ENCODE results near the gene STON1. TPM values are rescaled to one million over a fixed set of nuclear protein-coding genes. Genes with fewer than 3 reads are reported as not detected.
"Not testable (repeated sequence)": the region's sequence is repeated elsewhere in the genome, so short reads cannot be mapped to it uniquely, and the experiment has no call there.

The STON1 gene
- total RNA-seq, 1 donor from 2014 or later, result 15.7 TPM

GRCh38 chr2:48592067-48592466 lies 62.1 kb downstream of the STON1 start:
- Mint-ChIP-seq H3K27me3 (peaks cover 11% of the 10 kb centered on the region), H3K27ac (no peak overlapping the region), H3K36me3 (peaks cover 4% of the 10 kb centered on the region), H3K9me3 (no peaks in the 10 kb centered on the region), H3K4me3 (no peak overlapping the region), H3K4me1 (ENCODE audit: unreplicated experiment) (peaks cover 14% of the 10 kb centered on the region)
- no peak for DNase-seq (ENCODE audit: extremely low spot score, unreplicated experiment)
- TF ChIP-seq, protein P1, sequence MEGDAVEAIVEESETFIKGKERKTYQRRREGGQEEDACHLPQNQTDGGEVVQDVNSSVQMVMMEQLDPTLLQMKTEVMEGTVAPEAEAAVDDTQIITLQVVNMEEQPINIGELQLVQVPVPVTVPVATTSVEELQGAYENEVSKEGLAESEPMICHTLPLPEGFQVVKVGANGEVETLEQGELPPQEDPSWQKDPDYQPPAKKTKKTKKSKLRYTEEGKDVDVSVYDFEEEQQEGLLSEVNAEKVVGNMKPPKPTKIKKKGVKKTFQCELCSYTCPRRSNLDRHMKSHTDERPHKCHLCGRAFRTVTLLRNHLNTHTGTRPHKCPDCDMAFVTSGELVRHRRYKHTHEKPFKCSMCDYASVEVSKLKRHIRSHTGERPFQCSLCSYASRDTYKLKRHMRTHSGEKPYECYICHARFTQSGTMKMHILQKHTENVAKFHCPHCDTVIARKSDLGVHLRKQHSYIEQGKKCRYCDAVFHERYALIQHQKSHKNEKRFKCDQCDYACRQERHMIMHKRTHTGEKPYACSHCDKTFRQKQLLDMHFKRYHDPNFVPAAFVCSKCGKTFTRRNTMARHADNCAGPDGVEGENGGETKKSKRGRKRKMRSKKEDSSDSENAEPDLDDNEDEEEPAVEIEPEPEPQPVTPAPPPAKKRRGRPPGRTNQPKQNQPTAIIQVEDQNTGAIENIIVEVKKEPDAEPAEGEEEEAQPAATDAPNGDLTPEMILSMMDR (conservative IDR thresholded peaks at IDR 0.05), result no peak

DNA sequence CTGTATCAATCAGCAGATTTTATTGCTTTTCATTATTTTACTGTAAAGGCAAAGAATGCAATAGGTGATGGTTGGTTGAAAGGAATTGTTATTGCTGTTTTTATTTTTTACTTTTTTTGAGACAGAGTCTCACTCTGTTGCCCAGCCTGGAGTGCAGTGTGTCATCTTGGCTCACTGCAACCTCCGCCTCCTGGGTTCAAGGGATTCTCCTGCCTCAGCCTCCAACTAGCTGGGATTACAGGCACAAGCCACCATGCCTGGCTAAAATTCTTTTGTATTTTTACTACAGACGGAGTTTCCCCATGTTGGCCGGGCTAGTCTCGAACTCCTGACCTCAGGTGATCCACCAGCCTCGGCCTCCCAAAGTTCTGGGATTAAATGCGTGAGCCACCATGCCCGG lies 66.8 kb downstream of the STON1 start:
- not testable (repeated sequence) for H3K4me1 Mint-ChIP-seq (ENCODE audit: unreplicated experiment); H3K27ac Mint-ChIP-seq; H3K27me3 Mint-ChIP-seq; H3K4me3 Mint-ChIP-seq; H3K36me3 Mint-ChIP-seq; DNase-seq (ENCODE audit: extremely low spot score, unreplicated experiment); H3K9me3 Mint-ChIP-seq

DNA sequence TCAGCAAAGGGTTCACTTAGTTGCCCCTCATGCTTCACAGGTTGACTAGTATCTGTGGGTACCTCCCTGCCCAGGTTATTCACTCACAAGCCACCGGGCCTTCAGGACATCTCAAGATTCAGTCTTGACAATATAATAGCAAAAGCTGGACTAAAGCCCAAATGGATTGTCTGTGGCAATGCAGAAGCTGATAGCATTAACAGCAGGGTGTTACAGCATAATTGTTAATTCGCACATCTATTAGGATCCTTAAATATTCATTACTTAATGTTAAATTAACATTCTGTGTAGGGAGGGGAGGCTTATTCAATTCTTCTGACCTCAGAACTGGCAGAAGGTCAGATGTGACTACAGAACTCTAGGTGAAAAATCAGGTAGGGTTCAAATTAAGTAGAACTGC lies 67.5 kb downstream of the STON1 start:
- no peak overlapping the region for H3K27ac Mint-ChIP-seq
- no peaks in the 10 kb centered on the region for H3K9me3 Mint-ChIP-seq
- peaks cover 5% of the 10 kb centered on the region for H3K4me1 Mint-ChIP-seq (ENCODE audit: unreplicated experiment)
- no peak overlapping the region for H3K4me3 Mint-ChIP-seq
- peaks cover 9% of the 10 kb centered on the region for H3K27me3 Mint-ChIP-seq
- TF ChIP-seq, protein P1 (conservative IDR thresholded peaks at IDR 0.05), result no peak
- DNase-seq (ENCODE audit: extremely low spot score, unreplicated experiment), result no peak
- peaks cover 4% of the 10 kb centered on the region for H3K36me3 Mint-ChIP-seq

- no peak for DNase-seq (ENCODE audit: extremely low spot score, unreplicated experiment)
- H3K4me1 Mint-ChIP-seq (ENCODE audit: unreplicated experiment), result peaks cover 5% of the 10 kb centered on the region
- no peak overlapping the region for H3K27ac Mint-ChIP-seq
- H3K27me3 Mint-ChIP-seq, result peaks cover 4% of the 10 kb centered on the region
- no peaks in the 10 kb centered on the region for H3K9me3 Mint-ChIP-seq
- TF ChIP-seq, protein P1 (conservative IDR thresholded peaks at IDR 0.05), result peak; percentile 91
- no peak overlapping the region for H3K4me3 Mint-ChIP-seq
- peaks cover 5% of the 10 kb centered on the region for H3K36me3 Mint-ChIP-seq
Observed at GRCh38 chr2:48600204-48600813, 70.4 kb downstream of the STON1 start.

DNA sequence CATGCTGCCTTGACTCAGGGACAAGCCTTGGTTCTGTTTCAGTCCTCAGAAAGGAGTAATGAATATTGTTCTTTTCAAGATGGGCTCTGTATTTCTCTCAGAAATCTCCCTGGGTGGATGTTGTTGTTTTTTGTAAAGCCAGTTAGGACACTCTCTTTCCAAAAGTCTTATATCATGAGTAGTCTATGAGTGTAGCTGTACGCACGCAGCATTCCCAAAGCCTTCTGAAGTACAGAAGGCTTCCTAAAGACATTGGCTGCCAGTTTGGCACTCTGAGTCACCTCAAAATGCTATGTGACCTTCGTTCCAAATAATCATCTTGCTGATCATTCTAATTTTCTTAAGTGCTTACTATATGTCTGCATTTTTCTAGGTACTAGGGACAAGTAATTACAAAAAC lies 71.0 kb downstream of the STON1 start:
- Mint-ChIP-seq H3K36me3 (peaks cover 5% of the 10 kb centered on the region), H3K27ac (no peak overlapping the region), H3K4me1 (ENCODE audit: unreplicated experiment) (peaks cover 5% of the 10 kb centered on the region), H3K4me3 (no peak overlapping the region), H3K27me3 (no peaks in the 10 kb centered on the region), H3K9me3 (no peaks in the 10 kb centered on the region)
- TF ChIP-seq, protein P1 (conservative IDR thresholded peaks at IDR 0.05), result no peak
- no peak for DNase-seq (ENCODE audit: extremely low spot score, unreplicated experiment)

- peaks cover 5% of the 10 kb centered on the region for H3K4me1 Mint-ChIP-seq (ENCODE audit: unreplicated experiment)
- H3K27me3 Mint-ChIP-seq, result no peaks in the 10 kb centered on the region
- H3K9me3 Mint-ChIP-seq, result no peaks in the 10 kb centered on the region
- H3K4me3 Mint-ChIP-seq, result no peak overlapping the region
- no peak overlapping the region for H3K27ac Mint-ChIP-seq
- TF ChIP-seq, protein P1 (conservative IDR thresholded peaks at IDR 0.05), result peak; percentile 54
- peaks cover 5% of the 10 kb centered on the region for H3K36me3 Mint-ChIP-seq
- DNase-seq (ENCODE audit: extremely low spot score, unreplicated experiment), result no peak
Observed at GRCh38 chr2:48601349-48601748, 71.4 kb downstream of the STON1 start.

Measured in type B pancreatic cell (in vitro differentiated cells).